GM19023 (cell line): Measurements from ENCODE around the gene ALPL.
"Not testable (repeated sequence)": the region's sequence is repeated elsewhere in the genome, so short reads cannot be mapped to it uniquely, and the experiment has no call there.

Experiments used
- ATAC-seq: cut with Tn5 transposase; IDR thresholded peaks from one replicate; pipeline ENCODE4 v1.9.1; 2021; ENCODE audit warnings: mild to moderate bottlenecking, moderate library complexity; ENCODE audit not compliant: unreplicated experiment

Gene ALPL

DNA sequence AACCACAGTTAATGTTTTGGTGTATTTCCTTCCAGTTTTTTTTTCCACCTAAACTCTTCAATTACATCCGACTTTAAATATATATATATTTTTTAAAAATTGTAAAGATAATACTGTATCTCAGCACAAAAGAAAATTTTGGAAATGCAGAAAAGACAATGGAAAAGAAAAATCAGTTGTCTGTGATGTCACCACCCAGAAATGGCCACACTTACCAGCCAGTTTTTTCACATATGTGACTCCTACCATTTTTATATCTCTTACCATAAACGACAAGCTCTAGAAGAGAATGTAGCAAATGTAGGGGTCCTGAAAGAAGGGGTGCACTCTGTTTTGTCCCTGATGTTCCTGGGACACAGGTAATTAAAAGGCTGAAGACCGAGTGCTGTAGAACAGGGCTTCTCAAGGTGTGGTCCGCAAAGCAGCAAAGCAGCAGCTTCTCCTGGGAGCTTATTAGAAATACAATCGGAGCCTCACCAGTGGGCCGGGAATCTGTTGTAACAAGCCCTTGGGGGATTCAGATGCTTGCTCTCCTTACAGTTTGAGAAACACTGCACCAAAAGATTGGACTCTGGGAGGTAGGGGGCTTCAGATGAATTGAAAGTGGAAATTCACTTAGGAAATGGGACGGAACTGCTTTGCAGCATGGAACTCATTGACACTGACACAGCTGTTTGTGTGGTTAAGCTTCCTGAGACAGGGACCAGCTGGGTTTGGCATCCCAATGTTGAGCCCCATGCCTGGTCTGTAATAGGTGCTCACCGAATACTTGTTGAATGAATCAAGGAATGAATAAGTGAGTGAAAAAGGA, 44.1 kb downstream of the ALPL start:
- no peak for ATAC-seq

DNA sequence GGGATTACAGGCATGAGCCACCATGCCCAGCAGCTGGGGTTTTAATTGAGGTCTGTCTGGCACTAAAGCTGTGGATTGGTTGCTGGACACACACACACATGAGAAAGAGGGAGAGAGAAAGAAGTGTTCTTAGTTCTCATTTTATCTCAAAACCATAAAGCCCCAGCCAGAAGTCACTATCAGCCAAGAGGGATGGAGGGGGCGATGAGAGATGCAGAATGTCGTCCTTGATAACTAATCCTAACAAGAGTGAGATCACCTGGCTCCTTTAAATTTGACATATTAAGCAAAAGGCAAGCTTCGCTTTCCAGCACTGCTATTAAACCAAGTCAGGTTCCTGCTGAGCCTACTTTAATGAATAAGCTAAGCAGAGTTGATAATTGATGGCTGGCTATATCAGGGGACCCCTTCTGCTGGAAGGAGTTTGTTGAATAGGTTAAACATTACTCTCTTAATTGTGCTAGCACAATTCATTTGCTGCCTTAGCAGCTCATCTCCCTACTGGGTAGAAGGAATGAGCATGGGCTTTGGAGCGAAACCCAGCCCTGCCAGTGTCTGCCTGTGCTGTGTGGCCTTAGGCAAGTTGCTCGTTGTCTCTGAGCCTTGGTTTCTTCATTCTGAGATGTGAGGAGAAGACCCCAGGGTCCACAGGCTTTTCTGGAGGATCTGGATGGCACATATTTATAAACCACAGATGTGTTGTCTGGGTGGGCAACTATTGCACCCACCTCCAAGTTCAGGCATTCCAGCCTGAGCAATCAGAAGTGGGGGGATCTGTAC, 50.8 kb downstream of the ALPL start:
- ATAC-seq = no peak

DNA sequence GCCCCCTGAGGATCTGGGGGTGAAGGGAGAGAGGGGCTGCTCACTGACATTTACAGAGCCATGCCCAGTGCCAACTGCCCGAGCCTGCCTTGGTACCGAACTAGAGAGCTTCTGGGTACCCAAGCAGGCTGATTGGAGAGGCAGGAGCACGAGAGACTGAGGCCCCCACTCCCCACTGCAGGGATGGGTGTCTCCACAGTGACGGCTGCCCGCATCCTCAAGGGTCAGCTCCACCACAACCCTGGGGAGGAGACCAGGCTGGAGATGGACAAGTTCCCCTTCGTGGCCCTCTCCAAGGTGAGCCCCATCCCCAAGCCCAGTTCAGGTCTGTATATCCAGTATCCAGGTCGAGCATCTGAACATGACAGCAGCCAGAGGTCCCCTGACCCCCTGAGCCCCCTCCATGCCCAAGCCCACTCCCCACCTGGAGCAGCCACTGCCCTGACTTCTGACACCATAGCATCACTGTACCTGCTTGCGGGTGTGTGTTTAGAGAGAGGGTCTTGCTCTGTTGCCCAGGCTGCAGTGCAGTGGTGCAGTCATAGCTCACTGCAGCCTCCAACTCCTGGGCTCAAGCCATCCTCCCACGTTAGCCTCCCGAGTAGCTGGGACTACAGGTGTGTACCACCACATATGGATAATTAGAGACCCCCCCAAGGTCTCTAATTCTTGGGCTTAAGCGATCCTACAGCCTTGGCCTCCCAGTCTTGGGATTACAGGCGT, 51.9 kb downstream of the ALPL start:
- ATAC-seq = no peak

DNA sequence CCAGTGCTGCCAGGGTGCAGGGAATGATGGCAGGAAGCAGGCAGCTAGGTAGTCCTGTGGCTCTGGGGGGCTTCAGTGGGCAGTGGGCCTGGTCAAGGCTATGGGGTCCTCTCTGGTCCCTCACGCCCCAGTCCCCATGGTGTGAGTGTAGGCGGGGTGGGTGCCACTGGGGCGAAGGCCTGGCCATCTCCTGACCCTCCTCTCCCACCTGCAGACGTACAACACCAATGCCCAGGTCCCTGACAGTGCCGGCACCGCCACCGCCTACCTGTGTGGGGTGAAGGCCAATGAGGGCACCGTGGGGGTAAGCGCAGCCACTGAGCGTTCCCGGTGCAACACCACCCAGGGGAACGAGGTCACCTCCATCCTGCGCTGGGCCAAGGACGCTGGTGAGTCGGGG, 53.7 kb downstream of the ALPL start:
- no peak for ATAC-seq

DNA sequence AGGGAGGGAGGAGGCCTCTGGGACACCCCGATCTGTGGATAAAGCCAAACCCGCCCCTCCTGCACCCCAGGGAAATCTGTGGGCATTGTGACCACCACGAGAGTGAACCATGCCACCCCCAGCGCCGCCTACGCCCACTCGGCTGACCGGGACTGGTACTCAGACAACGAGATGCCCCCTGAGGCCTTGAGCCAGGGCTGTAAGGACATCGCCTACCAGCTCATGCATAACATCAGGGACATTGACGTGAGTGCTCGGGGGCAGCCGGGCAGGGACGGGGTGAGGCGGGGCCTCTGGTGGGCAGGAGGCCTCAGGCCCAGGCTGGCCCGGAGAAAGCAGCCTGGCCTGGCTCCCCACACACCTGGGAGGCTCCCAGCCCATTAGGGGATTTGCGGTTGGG, 54.7 kb downstream of the ALPL start:
- no peak for ATAC-seq

DNA sequence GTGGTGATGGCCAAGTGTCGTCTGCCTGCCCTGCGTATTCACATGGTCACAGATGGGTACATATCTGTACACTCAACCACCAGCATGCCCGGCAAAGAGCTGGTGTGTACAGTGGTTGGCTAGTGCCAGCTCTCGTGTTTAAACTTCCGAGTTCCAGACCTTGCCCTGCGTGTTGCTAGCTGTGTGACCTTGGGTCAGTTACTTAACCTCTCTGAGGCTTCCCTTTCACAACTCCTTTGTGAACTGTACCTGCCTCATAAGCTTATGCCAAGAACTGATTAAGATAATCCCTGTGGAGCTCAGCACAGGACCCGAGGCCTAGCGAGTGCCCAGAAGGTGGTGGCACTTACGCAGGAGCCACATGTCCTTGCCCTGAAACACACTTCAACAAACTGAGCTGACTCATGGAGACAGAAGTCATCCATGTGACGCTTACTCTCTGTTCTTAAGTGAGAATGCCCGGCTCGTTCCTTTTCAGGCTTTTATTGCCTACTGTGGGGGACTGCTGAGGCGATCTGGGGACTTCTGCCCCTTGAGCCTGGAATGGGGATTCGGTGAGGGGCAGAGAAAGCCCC, 55.4 kb downstream of the ALPL start:
- no peak for ATAC-seq

DNA sequence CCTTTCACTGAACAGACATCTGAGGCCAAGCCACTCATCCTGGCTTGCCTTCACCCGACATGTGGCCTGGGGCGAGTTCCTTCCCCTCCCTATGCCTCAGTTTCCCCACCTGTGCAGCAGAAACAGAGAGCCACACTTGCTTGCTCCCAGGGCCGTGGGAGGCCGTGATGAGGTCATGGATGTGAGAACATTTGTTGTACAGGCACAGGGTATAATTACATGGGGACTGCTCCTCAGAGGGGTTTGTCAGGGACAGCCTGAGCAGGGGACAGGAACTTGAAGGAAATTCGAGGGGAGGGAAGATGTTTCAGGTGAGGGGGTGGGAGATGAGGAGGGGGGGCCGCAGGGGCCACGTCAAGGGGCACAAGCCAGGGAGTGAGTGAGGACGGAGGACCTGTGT, 56.1 kb downstream of the ALPL start:
- ATAC-seq = no peak

DNA sequence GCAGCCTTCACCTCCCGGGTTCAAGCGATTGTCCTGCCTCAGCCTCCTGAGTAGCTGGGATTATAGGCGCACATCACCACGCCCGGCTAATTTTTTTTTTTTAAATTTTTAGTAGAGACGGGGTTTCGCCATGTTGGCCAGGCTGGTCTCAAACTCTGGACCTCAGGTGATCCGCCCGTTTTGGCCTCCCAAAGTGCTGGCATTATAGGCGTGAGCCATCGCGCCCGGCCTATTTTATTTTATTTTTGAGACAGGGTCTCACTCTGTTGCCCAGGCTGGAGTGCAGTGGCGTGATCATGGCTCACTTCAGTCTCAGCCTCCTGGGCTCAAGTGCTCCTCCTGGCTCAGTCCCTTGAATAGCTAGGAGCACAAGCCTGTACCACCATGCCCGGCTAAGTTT, 57.1 kb downstream of the ALPL start:
- not testable (repeated sequence) for ATAC-seq

DNA sequence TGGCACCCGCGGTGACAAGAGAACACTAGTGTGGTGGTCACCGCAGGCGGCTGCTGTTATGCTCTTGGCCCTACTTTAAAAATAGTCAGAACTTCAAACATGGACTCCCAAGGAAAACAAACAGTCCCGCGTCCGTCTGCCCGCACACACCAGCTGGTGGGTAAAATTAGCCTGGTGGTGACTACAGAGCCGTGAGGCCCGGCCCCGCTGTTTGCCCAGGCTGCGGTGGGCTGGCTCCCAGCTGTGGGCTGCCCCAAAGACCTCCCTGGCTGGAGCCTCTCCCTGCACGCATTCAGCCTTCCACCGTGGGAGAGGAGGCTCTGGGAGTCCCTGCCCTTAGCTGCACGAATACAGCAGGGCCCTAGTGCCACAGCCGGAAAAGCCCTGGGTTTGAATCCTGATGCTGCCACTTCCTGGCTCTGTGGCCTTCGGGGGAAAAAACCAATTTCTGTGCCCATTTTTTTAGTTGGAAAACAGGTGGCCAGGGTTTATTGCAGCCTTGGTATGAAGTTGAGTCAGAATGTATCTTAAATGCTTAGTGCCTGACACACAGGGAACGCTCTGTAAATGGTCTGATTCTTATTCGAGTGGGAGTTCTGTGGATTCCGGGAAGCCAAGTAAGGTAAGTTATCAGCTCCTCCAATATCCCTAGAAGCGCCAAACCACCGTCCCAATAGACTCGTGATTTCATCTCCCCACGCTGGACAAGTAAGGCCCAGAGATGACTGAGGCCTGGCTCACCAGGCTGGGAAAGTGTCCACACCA, 58.2 kb downstream of the ALPL start:
- ATAC-seq = no peak

DNA sequence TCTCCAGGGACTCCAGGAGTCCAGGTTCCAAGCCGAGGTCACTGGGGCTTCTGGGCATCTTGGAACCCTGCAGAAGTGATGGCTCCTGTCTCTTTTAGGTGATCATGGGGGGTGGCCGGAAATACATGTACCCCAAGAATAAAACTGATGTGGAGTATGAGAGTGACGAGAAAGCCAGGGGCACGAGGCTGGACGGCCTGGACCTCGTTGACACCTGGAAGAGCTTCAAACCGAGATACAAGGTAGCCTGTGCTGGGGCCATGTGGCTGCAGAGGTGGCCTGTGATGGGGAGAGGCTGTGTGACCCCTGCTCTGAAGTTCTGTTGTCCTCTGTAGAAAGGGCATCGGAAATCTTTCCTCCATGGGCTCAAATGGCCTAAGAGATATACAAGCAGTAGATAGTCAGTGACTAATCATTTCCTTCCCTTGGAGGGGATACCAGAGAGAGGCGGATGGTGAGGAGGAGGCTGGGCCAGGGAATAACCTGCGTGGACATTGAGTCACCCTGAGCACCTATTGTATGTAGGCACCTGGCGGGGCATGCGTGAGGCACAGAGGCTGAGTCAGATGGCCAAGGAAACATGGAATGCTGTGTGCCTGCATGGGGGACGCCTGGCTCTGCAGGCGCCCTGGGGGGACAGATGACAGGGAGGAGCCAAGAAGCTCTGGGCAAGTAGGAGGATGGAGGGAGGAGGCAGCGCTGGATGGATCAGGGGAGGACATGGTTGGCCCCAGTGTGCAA, 59.0 kb downstream of the ALPL start:
- ATAC-seq = no peak

DNA sequence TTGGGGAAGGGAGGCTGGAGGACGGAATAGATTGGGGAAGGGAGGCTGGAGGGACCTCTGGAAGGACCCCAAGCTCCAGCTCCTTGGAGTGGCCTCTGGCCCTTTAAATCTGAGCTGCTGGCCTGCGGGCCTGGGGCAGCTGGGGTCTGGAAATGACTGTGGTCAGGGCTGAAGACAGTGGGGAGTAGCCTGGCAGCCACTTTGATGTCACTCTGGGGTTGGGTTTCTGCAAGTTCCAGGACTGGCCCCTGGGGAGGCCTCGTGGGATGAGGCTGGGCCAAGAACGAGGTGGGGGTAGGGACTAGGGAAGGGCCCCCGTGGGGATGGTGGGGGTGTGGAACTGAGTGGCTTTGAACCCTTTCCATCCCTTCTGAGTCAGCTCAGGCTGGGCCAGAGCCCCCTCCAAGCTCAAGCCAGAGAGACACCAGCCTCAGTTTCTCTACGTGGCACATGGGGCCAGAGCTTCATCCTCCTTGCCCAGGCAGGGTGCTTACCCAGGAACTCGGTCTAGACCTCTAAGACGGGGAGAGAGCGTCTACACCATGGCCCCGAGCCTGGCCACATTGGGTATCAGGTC, 59.7 kb downstream of the ALPL start:
- no peak for ATAC-seq

DNA sequence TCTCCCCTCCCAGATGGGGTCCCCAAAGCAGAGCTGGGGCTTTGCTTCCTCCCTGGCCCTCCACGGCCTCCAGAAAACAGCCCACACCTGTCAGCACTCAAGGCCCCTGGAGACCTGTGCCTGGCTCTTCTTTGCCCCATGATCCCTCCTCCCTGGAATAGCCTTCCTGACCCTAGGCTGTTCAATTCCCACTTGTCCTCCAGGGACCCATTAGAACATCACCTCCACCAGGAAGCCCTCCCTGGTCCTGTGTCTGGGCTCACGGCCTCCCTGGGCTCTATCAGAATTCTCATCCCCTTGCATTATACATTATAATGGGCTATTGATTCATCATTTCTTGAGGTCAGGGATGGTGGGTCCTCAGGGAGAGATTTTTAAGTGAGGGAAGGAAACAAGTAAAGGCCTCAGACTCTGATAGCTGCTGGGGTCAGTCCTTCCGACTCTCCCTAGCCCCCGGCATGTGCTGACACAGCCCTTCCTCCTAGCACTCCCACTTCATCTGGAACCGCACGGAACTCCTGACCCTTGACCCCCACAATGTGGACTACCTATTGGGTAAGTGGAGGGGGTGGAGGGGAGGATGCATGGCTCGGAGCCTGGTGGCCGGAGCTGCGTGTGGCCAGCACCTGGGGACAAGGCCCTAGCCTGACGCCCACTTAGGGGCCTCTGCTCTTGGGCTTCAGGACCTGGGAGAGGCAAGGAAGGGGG, 60.8 kb downstream of the ALPL start:
- ATAC-seq = no peak

DNA sequence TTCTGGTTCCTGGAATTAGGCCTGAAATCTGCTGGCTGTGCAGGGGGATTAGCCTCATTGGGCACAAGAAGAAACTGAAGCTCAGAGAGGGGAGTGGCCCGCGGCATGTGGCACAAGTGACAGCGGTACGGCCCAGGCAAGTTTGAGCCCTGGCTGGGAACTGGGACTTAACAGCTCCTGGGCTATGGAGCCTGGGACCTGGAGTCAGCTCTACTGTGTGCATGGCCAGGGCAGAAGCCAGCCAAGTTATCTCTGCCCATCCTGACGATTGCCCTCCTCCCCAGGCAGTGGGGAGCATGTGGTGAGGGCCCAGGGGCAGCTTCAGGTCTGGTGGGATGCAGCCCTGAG, 61.3 kb downstream of the ALPL start:
- no peak for ATAC-seq

DNA sequence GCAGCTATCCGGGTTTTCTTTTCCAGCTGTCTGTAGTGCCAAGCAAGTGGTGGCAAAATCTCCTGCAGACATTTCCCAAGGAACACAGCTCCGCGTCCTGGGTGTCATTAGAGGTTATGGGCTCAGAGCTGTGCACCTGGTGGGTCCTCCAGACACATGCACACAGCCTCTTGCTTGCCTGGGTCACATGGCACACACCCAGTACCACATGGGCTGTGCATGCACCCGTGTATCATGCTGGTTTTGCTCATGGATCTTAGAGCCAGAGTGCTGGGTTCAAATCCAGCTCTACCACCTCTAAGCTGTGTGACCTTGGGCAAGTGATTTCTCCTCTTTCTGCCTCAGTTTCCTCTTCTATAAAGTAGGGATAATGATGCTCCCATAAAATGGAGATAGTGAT, 61.7 kb downstream of the ALPL start:
- ATAC-seq = no peak

DNA sequence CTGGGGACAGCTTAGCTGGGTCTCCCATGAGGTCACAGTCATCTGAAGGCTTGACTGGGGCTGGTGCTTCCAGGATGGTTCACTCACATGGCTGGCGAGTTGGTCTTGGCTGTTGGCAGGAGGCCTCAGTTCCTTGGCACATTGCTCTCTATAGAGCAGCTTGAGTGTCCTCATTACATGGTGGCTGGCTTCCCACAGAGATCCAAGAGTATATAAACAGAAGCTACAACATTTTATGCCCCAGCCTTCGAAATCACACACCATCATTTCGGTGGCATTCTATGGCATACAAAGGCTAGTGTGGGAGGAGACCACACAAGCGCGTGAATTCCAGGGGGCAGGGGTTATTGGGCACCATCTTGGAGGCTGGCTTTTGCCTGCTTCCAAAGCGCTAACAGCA, 63.0 kb downstream of the ALPL start:
- ATAC-seq = no peak

DNA sequence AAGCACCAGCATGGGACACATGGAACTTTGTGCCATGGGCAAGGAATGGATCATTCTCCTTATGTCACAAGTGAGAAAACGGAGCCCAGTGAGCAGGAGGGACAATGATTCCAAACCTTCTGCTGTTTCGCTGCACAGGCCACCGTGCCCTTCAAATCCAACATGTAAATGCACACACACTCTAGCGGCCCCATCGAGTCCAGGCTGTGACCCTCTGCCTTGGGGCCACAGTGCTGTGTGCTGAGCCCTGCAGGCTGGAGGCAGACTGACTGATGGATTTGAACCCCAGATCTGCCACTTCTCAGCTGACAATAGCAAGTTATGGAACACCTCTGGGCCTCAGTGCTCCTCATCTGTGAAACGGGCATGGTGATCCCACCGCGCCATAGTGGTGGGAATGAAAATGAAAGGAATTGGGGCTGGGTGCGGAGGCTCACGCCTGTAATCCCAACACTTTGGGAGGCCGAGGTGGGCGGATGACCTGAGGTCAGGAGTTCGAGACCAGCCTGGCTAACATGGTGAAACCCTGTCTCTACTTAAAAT, 63.6 kb downstream of the ALPL start:
- no peak for ATAC-seq

DNA sequence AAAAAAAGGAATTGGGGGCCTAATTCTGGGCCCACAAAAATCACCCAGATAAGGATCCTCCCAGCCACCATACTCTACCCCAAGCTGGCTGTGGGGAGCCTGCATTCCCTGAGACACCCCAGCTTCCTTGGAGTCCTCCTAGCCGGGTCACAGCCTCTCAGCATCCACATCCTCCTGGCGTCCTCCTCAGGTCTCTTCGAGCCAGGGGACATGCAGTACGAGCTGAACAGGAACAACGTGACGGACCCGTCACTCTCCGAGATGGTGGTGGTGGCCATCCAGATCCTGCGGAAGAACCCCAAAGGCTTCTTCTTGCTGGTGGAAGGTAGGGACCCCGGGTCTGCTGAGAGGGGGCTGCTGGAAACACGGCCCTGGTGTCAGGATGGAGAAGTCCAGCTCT, 64.3 kb downstream of the ALPL start:
- no peak for ATAC-seq

DNA sequence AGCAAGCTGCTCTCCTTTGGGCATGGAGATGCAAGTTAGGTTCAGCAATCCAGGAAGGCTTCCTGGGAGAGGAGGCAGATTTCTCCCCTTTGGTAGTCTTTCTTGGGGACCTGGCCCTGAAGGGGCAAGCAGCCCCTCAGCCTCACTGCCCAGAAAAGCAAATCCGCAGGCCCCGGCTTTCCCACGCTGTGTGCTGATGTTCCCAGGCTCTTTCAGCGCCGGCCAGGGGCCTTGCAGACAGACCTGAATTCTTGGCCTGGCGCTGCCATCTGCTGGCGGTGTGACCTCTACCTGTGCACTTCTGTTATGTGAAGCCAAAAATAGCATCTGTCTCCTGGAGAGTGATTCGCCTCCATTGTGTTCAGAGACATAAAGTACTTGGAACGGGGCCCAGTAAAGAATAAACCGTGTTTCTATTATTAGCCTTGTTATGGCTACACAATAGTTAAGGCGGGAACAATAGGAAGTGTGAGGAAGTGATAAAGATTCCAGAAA, 64.8 kb downstream of the ALPL start:
- ATAC-seq = no peak
